Measurements from ENCODE around the gene ZNF385C. TPM values are rescaled to one million over a fixed set of nuclear protein-coding genes. Genes with fewer than 3 reads are reported as not detected.

ZNF385C gene
- total and polyA plus RNA-seq, 2 of the 13 experiments (the other 11 are each of a cell fraction or from before 2014, with no cell fraction given), result 2.3 to 6.1 TPM

- TF ChIP-seq AKAP8 (CRISPR knock-in tag; IDR thresholded peaks at IDR 0.05), result no peak
- TF ChIP-seq, protein P1, sequence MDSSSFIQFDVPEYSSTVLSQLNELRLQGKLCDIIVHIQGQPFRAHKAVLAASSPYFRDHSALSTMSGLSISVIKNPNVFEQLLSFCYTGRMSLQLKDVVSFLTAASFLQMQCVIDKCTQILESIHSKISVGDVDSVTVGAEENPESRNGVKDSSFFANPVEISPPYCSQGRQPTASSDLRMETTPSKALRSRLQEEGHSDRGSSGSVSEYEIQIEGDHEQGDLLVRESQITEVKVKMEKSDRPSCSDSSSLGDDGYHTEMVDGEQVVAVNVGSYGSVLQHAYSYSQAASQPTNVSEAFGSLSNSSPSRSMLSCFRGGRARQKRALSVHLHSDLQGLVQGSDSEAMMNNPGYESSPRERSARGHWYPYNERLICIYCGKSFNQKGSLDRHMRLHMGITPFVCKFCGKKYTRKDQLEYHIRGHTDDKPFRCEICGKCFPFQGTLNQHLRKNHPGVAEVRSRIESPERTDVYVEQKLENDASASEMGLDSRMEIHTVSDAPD (CRISPR knock-in tag; IDR thresholded peaks at IDR 0.05), result peak; percentile 94
- TF ChIP-seq TFDP1 (CRISPR knock-in tag; IDR thresholded peaks at IDR 0.05; ENCODE audit: borderline replicate concordance), result no peak
- no peak for TF ChIP-seq ONECUT2 (CRISPR knock-in tag; IDR thresholded peaks at IDR 0.05)
- no peak for TF ChIP-seq SNAPC5 (CRISPR knock-in tag; IDR thresholded peaks at IDR 0.05; ENCODE audit: borderline replicate concordance)
- TF ChIP-seq, protein P2, sequence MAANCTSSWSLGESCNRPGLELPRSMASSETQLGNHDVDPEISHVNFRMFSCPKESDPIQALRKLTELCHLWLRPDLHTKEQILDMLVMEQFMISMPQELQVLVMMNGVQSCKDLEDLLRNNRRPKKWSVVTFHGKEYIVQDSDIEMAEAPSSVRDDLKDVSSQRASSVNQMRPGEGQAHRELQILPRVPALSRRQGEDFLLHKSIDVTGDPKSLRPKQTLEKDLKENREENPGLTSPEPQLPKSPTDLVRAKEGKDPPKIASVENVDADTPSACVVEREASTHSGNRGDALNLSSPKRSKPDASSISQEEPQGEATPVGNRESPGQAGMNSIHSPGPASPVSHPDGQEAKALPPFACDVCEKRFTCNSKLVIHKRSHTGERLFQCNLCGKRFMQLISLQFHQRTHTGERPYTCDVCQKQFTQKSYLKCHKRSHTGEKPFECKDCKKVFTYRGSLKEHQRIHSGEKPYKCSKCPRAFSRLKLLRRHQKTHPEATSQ (CRISPR knock-in tag; IDR thresholded peaks at IDR 0.05; ENCODE audit: borderline replicate concordance), result no peak
- no peak for TF ChIP-seq YEATS4 (CRISPR knock-in tag; IDR thresholded peaks at IDR 0.05; ENCODE audit: borderline replicate concordance)
- TF ChIP-seq MED8 (CRISPR knock-in tag; IDR thresholded peaks at IDR 0.05; ENCODE audit: insufficient replicate concordance), result no peak
- TF ChIP-seq CERS6 (CRISPR knock-in tag; IDR thresholded peaks at IDR 0.05), result no peak
- TF ChIP-seq BRCA1 (CRISPR knock-in tag; IDR thresholded peaks at IDR 0.05), result no peak
- no peak for TF ChIP-seq RARG (CRISPR knock-in tag; IDR thresholded peaks at IDR 0.05; ENCODE audit: low read depth)
- no peak for TF ChIP-seq ZNF775 (CRISPR knock-in tag; IDR thresholded peaks at IDR 0.05; ENCODE audit: borderline replicate concordance)
- TF ChIP-seq NRL (CRISPR knock-in tag; IDR thresholded peaks at IDR 0.05; ENCODE audit: borderline replicate concordance), result no peak
- no peak for TF ChIP-seq HMGA1 (CRISPR knock-in tag; conservative IDR thresholded peaks at IDR 0.05)
- TF ChIP-seq EED (CRISPR knock-in tag; IDR thresholded peaks at IDR 0.05), result no peak
- peak; percentile 51; the same call in 1 of the 2 replicates for TF ChIP-seq TARDBP (CRISPR knock-in tag; IDR thresholded peaks at IDR 0.05)
- no peak for TF ChIP-seq AGO1 (IDR thresholded peaks at IDR 0.05; ENCODE audit: low read depth, low read length, poor library complexity, severe bottlenecking)
- peak; percentile 42; the same call in 1 of the 2 replicates for TF ChIP-seq NFYC (CRISPR knock-in tag; IDR thresholded peaks at IDR 0.05)
- no peak for TF ChIP-seq AFF4 (CRISPR knock-in tag; IDR thresholded peaks at IDR 0.05)
- TF ChIP-seq THYN1 (CRISPR knock-in tag; IDR thresholded peaks at IDR 0.05; ENCODE audit: borderline replicate concordance, low read depth), result no peak
These were observed 108.4 kb downstream of the ZNF385C start (continued) for GRCh38 chr17:41989702-41990419.
